Neural cell (in vitro differentiated cells): ENCODE results near the gene CDHR2. TPM values are rescaled to one million over a fixed set of nuclear protein-coding genes. Genes with fewer than 3 reads are reported as not detected.
"Not testable (repeated sequence)": the region's sequence is repeated elsewhere in the genome, so short reads cannot be mapped to it uniquely, and the experiment has no call there.

Experiments used
- H2AFZ ChIP-seq: fragments of 200-600, 300-800 bp; sonication (generic), shearing (Covaris generic); 2 replicates; pipeline ENCODE4 v1.6.0; 2014; ENCODE audit warnings: low read depth, mild to moderate bottlenecking, antibody characterized with exemption, low read length, moderate library complexity
- H3F3A ChIP-seq: fragments of 200-600 bp; shearing (Covaris generic); 2 replicates; pipeline ENCODE4 v1.6.1; 2016; ENCODE audit warnings: mild to moderate bottlenecking, moderate library complexity, mixed read lengths, antibody characterized with exemption, low read length; ENCODE audit not compliant: insufficient read depth, poor library complexity, severe bottlenecking
- H3K27ac ChIP-seq: fragments of 200-600, 300-800 bp; sonication (generic), shearing (Covaris generic); 2 replicates; pipeline ENCODE4 v1.5.1; 2014; ENCODE audit warnings: mild to moderate bottlenecking, low read length, moderate library complexity
- H3K27me3 ChIP-seq: fragments of 300-800, 200-600 bp; sonication (generic), shearing (Covaris generic); 2 replicates; pipeline ENCODE4 v1.6.0; 2014; ENCODE audit warnings: mild to moderate bottlenecking, low read depth, low read length, moderate library complexity; ENCODE audit not compliant: insufficient read depth
- H3K36me3 ChIP-seq: fragments of 300-800, 200-600 bp; sonication (generic), shearing (Covaris generic); 2 replicates; pipeline ENCODE4 v1.5.1; 2014; ENCODE audit warnings: mild to moderate bottlenecking, antibody characterized with exemption, low read length, moderate library complexity; ENCODE audit not compliant: insufficient read depth
- H3K4me2 ChIP-seq: fragments of 300-800, 200-600 bp; sonication (generic), shearing (Covaris generic); 2 replicates; pipeline ENCODE4 v1.6.0; 2014; ENCODE audit warnings: mild to moderate bottlenecking, low read length
- H3K4me3 ChIP-seq: fragments of 300-800, 200-600 bp; sonication (generic), shearing (Covaris generic); 2 replicates; pipeline ENCODE4 v1.5.1; 2014; ENCODE audit warnings: mild to moderate bottlenecking, low read length, moderate library complexity
- H3K79me2 ChIP-seq: fragments of 200-600 bp; shearing (Covaris generic); replicated peaks from 2 replicates; pipeline ENCODE4 v1.6.0; 2014; ENCODE audit warnings: mild to moderate bottlenecking, low read length, moderate library complexity; ENCODE audit not compliant: insufficient read depth
- H3K9ac ChIP-seq: fragments of 300-800, 200-600 bp; sonication (generic), shearing (Covaris generic); 2 replicates; pipeline ENCODE4 v1.6.1; 2016; ENCODE audit warnings: mild to moderate bottlenecking, low read length, mixed read lengths
- H3K9me2 ChIP-seq: fragments of 200-600 bp; shearing (Covaris generic); 2 replicates; pipeline ENCODE4 v1.6.1; 2016; ENCODE audit warnings: mild to moderate bottlenecking, low read length, mixed read lengths; ENCODE audit not compliant: insufficient read depth
- H3K9me3 ChIP-seq: fragments of 200-600, 300-800 bp; sonication (generic), shearing (Covaris generic); 2 replicates; pipeline ENCODE4 v1.6.1; 2016; ENCODE audit warnings: mild to moderate bottlenecking, mixed run types, low read length, moderate library complexity, mixed read lengths
- H4K20me1 ChIP-seq: fragments of 200-600 bp; shearing (Covaris generic); 2 replicates; pipeline ENCODE4 v1.6.1; 2016; ENCODE audit warnings: mild to moderate bottlenecking, mixed run types; ENCODE audit not compliant: insufficient read depth
- EP300 ChIP-seq: fragments of 450-650 bp; conservative IDR thresholded peaks from 2 replicates; pipeline ENCODE4 v1.6.1; 2014; ENCODE audit warnings: antibody characterized with exemption, mild to moderate bottlenecking, moderate library complexity; ENCODE audit not compliant: poor library complexity, severe bottlenecking
- EZH2 ChIP-seq: fragments of 200-600, 300-800 bp; shearing (Covaris generic), sonication (generic); IDR thresholded peaks from 2 replicates; pipeline ENCODE4 v1.6.1; 2014; ENCODE audit warnings: antibody characterized with exemption, low read length, borderline replicate concordance, mild to moderate bottlenecking; ENCODE audit not compliant: insufficient read depth, poor library complexity, severe bottlenecking
- MXI1 ChIP-seq: fragments of 450-650 bp; conservative IDR thresholded peaks from 2 replicates; pipeline ENCODE4 v1.6.1; 2014; ENCODE audit warnings: antibody characterized with exemption, mild to moderate bottlenecking; ENCODE audit not compliant: poor library complexity, severe bottlenecking
- POLR2AphosphoS5 ChIP-seq: IDR thresholded peaks from 2 replicates; pipeline ENCODE4 v1.6.1; 2012
- RAD21 ChIP-seq: fragments of 450-650 bp; conservative IDR thresholded peaks from 2 replicates; pipeline ENCODE4 v1.6.1; 2014; ENCODE audit warnings: antibody characterized with exemption, mild to moderate bottlenecking, moderate library complexity
- SMC3 ChIP-seq: fragments of 450-650 bp; conservative IDR thresholded peaks from 2 replicates; pipeline ENCODE4 v1.6.1; 2014; ENCODE audit warnings: antibody characterized with exemption, mild to moderate bottlenecking, moderate library complexity; ENCODE audit not compliant: poor library complexity
- TAF1 ChIP-seq: IDR thresholded peaks from 2 replicates; pipeline ENCODE4 v1.6.1; 2012; ENCODE audit warnings: low read depth
- polyA plus RNA-seq: library from polyadenylated mRNA; depleted of rRNA; stranded (reverse); fragments of >200 nt; gene quantifications from 2 replicates; pipeline ENCODE4 v1.2.3, GENCODE V29; 2014
- TF ChIP-seq, protein P1 (sequence below): fragments of 450-650 bp; IDR thresholded peaks from 2 replicates; pipeline ENCODE4 v1.5.1; 2014; ENCODE audit warnings: antibody characterized with exemption, mild to moderate bottlenecking, moderate library complexity; ENCODE audit not compliant: poor library complexity, severe bottlenecking
- TF ChIP-seq, protein P2 (sequence below): IDR thresholded peaks from 2 replicates; pipeline ENCODE4 v1.6.1; 2012; ENCODE audit warnings: borderline replicate concordance

Gene CDHR2
- polyA plus RNA-seq, 1 donor from 2014 or later, result 1.0 TPM

DNA sequence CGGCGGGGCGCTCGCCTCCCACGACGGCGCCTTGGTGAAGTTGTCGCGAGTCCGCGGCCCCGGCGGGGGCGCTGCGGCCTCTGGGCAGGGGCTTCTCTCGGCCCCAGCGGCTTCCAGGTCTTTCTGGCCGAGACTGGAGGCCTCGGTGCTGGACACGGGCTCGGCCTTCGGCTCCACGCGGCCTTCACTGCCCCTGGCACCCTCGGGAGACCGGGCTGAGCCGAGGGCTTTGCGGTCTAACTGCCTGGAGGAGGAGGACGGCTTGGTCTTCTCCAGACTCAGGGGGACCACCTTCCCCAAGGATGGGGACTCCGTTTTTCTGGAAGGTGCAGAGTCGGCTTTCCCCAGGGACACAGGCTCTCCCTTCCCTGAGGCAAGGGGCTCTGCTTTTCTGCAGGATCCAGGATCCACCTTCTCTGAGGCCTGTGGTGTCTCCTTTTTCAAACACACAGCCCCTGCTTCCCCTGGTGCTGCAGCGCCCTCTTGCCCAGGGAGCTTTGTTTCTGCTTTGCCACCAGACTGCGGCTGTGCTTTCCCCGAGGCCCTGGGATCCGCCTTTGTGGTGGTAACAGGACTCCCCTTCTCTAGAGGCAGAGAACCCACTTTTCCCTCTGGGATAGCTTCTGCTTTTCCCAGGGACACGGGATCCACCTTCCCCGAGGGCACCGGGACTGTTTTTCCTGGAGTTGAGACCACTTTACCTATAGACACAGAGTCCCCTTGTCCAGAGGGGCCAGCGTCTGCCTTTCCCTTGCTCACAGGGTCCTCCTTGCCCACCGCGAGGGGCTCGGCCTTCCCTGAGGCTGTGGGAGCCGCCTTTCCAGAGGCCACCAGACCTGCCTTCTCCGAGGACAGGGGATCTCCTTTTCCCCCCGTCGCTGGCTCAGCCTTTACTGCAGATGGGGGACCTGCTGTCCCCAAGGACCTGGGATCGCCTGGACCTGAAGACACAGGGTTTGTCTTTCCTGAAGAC lies 48.6 kb downstream of the CDHR2 start:
- Histone ChIP-seq H3K27me3 (no peaks in the 10 kb centered on the region), H3K79me2 (peaks cover 6% of the 10 kb centered on the region), H3K36me3 (no peaks in the 10 kb centered on the region), H3K4me3 (no peak overlapping the region), H3K27ac (no peak overlapping the region), H3K9me2 (no peaks in the 10 kb centered on the region), H3K9ac (no peak overlapping the region), H3K9me3 (no peaks in the 10 kb centered on the region), H3K4me2 (no peak overlapping the region), H4K20me1 (peaks cover 6% of the 10 kb centered on the region), H3F3A (no peaks in the 10 kb centered on the region), H2AFZ (no peak overlapping the region)
- no peak for TF ChIP-seq MXI1
- no peak for TF ChIP-seq SMC3
- TF ChIP-seq, protein P1, sequence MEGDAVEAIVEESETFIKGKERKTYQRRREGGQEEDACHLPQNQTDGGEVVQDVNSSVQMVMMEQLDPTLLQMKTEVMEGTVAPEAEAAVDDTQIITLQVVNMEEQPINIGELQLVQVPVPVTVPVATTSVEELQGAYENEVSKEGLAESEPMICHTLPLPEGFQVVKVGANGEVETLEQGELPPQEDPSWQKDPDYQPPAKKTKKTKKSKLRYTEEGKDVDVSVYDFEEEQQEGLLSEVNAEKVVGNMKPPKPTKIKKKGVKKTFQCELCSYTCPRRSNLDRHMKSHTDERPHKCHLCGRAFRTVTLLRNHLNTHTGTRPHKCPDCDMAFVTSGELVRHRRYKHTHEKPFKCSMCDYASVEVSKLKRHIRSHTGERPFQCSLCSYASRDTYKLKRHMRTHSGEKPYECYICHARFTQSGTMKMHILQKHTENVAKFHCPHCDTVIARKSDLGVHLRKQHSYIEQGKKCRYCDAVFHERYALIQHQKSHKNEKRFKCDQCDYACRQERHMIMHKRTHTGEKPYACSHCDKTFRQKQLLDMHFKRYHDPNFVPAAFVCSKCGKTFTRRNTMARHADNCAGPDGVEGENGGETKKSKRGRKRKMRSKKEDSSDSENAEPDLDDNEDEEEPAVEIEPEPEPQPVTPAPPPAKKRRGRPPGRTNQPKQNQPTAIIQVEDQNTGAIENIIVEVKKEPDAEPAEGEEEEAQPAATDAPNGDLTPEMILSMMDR, result no peak
- no peak for TF ChIP-seq TAF1
- TF ChIP-seq EP300, result no peak
- no peak for TF ChIP-seq POLR2AphosphoS5
- TF ChIP-seq, protein P2, sequence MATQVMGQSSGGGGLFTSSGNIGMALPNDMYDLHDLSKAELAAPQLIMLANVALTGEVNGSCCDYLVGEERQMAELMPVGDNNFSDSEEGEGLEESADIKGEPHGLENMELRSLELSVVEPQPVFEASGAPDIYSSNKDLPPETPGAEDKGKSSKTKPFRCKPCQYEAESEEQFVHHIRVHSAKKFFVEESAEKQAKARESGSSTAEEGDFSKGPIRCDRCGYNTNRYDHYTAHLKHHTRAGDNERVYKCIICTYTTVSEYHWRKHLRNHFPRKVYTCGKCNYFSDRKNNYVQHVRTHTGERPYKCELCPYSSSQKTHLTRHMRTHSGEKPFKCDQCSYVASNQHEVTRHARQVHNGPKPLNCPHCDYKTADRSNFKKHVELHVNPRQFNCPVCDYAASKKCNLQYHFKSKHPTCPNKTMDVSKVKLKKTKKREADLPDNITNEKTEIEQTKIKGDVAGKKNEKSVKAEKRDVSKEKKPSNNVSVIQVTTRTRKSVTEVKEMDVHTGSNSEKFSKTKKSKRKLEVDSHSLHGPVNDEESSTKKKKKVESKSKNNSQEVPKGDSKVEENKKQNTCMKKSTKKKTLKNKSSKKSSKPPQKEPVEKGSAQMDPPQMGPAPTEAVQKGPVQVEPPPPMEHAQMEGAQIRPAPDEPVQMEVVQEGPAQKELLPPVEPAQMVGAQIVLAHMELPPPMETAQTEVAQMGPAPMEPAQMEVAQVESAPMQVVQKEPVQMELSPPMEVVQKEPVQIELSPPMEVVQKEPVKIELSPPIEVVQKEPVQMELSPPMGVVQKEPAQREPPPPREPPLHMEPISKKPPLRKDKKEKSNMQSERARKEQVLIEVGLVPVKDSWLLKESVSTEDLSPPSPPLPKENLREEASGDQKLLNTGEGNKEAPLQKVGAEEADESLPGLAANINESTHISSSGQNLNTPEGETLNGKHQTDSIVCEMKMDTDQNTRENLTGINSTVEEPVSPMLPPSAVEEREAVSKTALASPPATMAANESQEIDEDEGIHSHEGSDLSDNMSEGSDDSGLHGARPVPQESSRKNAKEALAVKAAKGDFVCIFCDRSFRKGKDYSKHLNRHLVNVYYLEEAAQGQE, result no peak
- TF ChIP-seq RAD21, result no peak
- no peak for TF ChIP-seq EZH2

DNA sequence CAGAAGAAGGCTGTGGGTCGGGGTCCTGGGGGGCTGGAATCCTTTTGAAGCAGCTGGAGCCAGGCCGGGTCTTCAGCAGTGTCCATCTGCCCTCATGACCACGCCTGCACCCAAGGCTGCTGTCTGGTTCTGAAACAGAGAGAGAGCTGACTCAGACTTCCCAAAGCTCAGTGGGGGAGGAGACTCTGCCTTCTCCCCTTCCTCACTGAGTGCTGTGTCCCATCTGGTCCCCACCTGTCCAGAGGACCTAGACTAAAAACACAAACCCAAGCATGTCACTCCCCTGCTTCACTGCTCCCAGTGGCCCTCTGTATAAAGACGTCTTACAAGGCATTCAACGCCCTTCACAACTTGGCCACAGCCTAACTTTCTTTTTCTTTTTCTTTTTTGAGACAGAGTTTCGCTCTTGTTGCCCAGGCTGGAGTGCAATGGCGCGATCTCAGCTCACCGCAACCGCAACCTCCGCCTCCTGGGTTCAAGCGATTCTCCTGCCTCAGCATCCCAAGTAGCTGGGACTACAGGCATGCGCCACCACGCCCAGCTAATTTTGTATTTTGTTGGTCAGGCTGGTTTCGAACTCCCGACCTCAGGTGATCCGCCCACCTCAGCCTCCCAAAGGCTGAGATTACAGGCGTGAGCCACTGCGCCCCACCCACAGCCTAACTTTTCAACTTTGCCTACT lies 50.7 kb downstream of the CDHR2 start:
- not testable (repeated sequence) for H3K9ac ChIP-seq, H3F3A ChIP-seq, H3K27ac ChIP-seq, H3K4me2 ChIP-seq, H3K9me2 ChIP-seq, H3K27me3 ChIP-seq, H4K20me1 ChIP-seq, H3K9me3 ChIP-seq, H3K4me3 ChIP-seq, H3K36me3 ChIP-seq, H2AFZ ChIP-seq
- peaks cover 15% of the 10 kb centered on the region for H3K79me2 ChIP-seq
